ENCODE measurements around the gene CGNL1. TPM values are rescaled to one million over a fixed set of nuclear protein-coding genes. Genes with fewer than 3 reads are reported as not detected.

The CGNL1 gene
- total and polyA plus RNA-seq, 8 donors = 7.3 to 35.8 (median 24.2) TPM

DNA sequence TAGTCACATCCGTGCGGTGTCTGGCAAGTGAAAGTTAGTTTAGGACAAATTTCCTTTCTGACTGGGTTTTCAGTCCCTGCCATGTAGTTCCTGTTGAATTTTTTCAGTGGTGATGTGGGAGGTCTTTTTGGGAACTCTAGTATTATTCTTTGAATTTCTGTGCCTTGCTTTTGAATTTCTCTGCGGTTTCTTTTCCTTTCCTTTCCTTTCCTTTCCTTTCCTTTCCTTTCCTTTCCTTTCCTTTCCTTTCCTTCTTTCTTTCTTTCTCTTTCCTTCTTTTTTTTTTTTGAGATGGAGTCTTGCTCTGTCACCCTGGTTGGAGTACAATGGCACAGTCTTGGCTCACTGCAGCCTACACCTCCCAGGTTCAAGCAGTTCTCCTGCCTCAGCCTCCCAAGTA lies 88.2 kb downstream of the CGNL1 start:
- ATAC-seq (no peak), DNase-seq (no peak), FAIRE-seq (no peak)
- TF ChIP-seq, protein P1, sequence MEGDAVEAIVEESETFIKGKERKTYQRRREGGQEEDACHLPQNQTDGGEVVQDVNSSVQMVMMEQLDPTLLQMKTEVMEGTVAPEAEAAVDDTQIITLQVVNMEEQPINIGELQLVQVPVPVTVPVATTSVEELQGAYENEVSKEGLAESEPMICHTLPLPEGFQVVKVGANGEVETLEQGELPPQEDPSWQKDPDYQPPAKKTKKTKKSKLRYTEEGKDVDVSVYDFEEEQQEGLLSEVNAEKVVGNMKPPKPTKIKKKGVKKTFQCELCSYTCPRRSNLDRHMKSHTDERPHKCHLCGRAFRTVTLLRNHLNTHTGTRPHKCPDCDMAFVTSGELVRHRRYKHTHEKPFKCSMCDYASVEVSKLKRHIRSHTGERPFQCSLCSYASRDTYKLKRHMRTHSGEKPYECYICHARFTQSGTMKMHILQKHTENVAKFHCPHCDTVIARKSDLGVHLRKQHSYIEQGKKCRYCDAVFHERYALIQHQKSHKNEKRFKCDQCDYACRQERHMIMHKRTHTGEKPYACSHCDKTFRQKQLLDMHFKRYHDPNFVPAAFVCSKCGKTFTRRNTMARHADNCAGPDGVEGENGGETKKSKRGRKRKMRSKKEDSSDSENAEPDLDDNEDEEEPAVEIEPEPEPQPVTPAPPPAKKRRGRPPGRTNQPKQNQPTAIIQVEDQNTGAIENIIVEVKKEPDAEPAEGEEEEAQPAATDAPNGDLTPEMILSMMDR (IDR thresholded peaks at IDR 0.05) = no peak
- H3K36me3 ChIP-seq = peaks cover 0 to 7% (median 0%) of the 10 kb centered on the region in 3 donors
- H3K4me1 ChIP-seq = no peaks in the 10 kb centered on the region
- no peaks in the 10 kb centered on the region for H3K9me3 ChIP-seq
- 91 to 95% methylated on average over 3 of the region's 3 CpGs for WGBS, 2 donors
- H3K27ac ChIP-seq = no peak overlapping the region
- H3K4me3 ChIP-seq = no peak overlapping the region
- intact Hi-C loops (cut with DNase I) = no loop called here
- no peaks in the 10 kb centered on the region for H3K27me3 ChIP-seq

DNA sequence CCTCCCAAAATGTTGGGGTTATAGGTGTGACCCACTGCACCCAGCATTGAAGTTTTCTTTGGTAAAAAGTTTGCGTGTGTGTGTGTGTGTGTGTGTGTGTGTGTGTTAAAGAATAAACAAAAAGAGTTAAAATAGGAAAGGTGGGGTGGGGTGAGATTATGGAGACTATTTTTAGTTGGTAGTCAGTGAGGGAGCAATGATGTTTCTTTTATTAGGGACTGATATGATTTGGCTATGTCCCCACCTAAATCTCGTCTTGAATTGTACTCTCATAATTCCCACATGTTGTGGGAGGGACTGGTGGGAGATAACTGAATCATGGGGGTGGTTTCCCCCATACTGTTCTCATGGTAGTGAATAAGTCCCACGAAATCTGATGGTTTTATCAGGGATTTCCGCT lies 92.2 kb downstream of the CGNL1 start:
- DNase-seq (no peak), FAIRE-seq (no peak), ATAC-seq (no peak)
- no peak overlapping the region for H3K4me3 ChIP-seq
- no peak overlapping the region for H3K27ac ChIP-seq
- no peaks in the 10 kb centered on the region for H3K36me3 ChIP-seq
- 80 to 81% methylated on average over 4 of the region's 4 CpGs for WGBS, 2 donors
- no peaks in the 10 kb centered on the region for H3K27me3 ChIP-seq
- no peaks in the 10 kb centered on the region for H3K4me1 ChIP-seq
- H3K9me3 ChIP-seq = no peaks in the 10 kb centered on the region
- intact Hi-C loops (cut with DNase I) = no loop called here
- TF ChIP-seq, protein P1 (IDR thresholded peaks at IDR 0.05) = no peak

DNA sequence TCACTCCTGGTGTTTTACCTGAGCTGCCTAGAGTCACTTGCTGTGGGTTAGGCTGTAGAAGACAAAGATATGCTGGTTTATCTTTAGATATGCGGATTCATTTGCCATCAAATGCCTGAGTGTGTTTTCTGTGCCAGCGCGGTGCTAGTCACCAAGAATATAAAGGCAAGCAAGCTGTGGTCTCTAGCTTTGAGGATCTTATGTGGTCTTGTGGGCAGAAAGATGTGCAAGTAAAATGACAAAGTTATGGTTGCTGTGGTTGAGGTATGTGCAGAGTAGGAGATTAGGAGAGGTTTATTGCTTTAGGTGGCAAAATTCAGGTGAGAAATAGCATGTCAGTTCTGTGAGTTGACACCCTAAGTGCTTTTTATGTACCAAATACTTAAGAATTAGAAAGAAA lies 94.2 kb downstream of the CGNL1 start:
- ATAC-seq (no peak), FAIRE-seq (no peak), DNase-seq (no peak)
- H3K9me3 ChIP-seq = no peaks in the 10 kb centered on the region
- no peak overlapping the region for H3K4me3 ChIP-seq
- H3K36me3 ChIP-seq = no peaks in the 10 kb centered on the region
- no peak overlapping the region for H3K27ac ChIP-seq
- TF ChIP-seq, protein P1 (IDR thresholded peaks at IDR 0.05) = no peak
- peaks cover 1 to 13% (median 10%) of the 10 kb centered on the region in 3 donors for H3K4me1 ChIP-seq
- WGBS, 2 donors = 94% methylated on average over 3 of the region's 3 CpGs
- intact Hi-C loops (cut with DNase I) = no loop called here
- H3K27me3 ChIP-seq = no peaks in the 10 kb centered on the region

DNA sequence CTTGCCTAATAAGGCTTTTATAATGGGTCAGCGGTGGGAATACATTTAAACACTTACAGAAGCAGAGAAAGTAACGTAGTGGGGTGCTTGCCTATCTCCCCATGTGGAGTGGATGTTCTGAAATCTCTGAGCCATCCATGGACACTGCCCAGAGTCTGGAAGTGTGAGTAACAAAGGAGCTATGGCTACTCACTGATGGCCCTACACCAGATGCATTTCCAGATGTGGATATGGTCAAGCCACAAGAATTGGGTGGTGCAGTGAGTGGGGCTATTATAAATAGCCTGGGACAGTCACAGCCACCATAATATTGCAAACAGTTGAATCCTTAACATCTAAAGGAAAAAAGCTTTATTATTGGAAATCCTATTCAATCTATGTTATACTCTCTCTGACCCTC lies 96.6 kb downstream of the CGNL1 start:
- ATAC-seq (no peak), FAIRE-seq (no peak), DNase-seq (no peak)
- intact Hi-C loops (cut with DNase I) = no loop called here
- H3K27me3 ChIP-seq = no peaks in the 10 kb centered on the region
- no peaks in the 10 kb centered on the region for H3K36me3 ChIP-seq
- H3K4me3 ChIP-seq = no peak overlapping the region
- no peaks in the 10 kb centered on the region for H3K9me3 ChIP-seq
- H3K4me1 ChIP-seq = peaks cover 25 to 34% (median 32%) of the 10 kb centered on the region in 3 donors
- WGBS, 2 donors = 93 to 96% methylated on average over 2 of the region's 2 CpGs
- TF ChIP-seq, protein P1 (IDR thresholded peaks at IDR 0.05) = no peak
- H3K27ac ChIP-seq = no peak overlapping the region

DNA sequence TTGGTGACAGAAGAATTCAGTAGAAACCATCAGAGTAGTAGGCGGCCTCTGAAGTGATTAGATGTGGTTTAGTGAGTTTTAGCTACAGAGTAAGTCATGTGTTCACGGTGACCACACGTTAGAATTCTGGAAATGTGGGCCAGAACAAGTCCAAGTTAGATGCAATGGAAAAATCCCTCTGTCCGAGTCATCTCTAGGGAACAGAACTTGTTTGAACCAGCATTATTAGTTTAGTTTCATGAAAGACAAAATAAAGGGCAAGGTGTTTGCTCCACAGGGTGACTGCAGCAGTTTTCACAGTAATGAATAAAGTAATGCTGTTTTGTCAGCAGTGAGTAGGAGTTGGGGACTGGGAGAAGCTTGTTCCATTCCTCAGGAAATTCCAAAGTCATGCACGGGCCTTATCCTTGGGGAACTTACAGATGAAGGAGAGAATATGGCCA lies 100.2 kb downstream of the CGNL1 start:
- peak in 2 of 4 donors; percentile 5 to 10 for ATAC-seq
- 43 to 44% methylated on average over 5 of the region's 5 CpGs for WGBS, 2 donors
- Histone ChIP-seq H3K4me1 (peaks cover 43 to 56% (median 54%) of the 10 kb centered on the region in 3 donors), H3K27me3 (no peaks in the 10 kb centered on the region), H3K4me3 (no peak overlapping the region), H3K27ac (peak overlapping the region; percentile 62 to 89 (median 72)), H3K36me3 (no peaks in the 10 kb centered on the region), H3K9me3 (no peaks in the 10 kb centered on the region)
- DNase-seq = no peak
- no peak for FAIRE-seq
- TF ChIP-seq, protein P1 (IDR thresholded peaks at IDR 0.05) = no peak
- intact Hi-C loops (cut with DNase I) = no loop called here
